Ascending aorta (tissue), 2 donors: ENCODE results near the gene PRSS12. TPM values are rescaled to one million over a fixed set of nuclear protein-coding genes. Genes with fewer than 3 reads are reported as not detected.

Experiments used
- DNase-seq, 2 donors: peaks; one replicate each; pipeline ENCODE4 v3.0.0-alpha.2; 2019; ENCODE audit warnings: low spot score in 2 of 2
- H3K27ac ChIP-seq, 2 donors: fragments of 200-600 bp; sonication (generic); one replicate each; pipeline ENCODE4 v1.5.1; 2016 to 2017; ENCODE audit warnings: mild to moderate bottlenecking in 1 of 2
- H3K27me3 ChIP-seq: fragments of 200-600 bp; sonication (generic); one replicate; pipeline ENCODE4 v1.5.1; 2017
- H3K36me3 ChIP-seq, 2 donors: fragments of 200-600 bp; sonication (generic); one replicate each; pipeline ENCODE4 v1.5.1; 2016
- H3K4me1 ChIP-seq, 2 donors: fragments of 200-600 bp; sonication (generic); one replicate each; pipeline ENCODE4 v1.5.1; 2016 to 2017; ENCODE audit warnings: mild to moderate bottlenecking in 1 of 2
- H3K4me3 ChIP-seq, 2 donors: fragments of 200-600 bp; sonication (generic); one replicate each; pipeline ENCODE4 v1.5.1; 2016 to 2017; ENCODE audit warnings: mild to moderate bottlenecking in 1 of 2
- H3K9me3 ChIP-seq, 2 donors: fragments of 200-600 bp; sonication (generic); one replicate each; pipeline ENCODE4 v1.5.1; 2016
- intact Hi-C: fragments of 100-400 bp; cut with DNase I; formaldehyde crosslinking; loops from one replicate; pipeline ENCODE4 v1.15.1; 2023
- total RNA-seq: library from RNA; depleted of rRNA; stranded (reverse); fragments of >200 nt; gene quantifications from one replicate; pipeline ENCODE4 v1.1.0, GENCODE V29; 2016
- TF ChIP-seq, protein P1 (sequence below), 3 experiments: fragments of 200-600 bp in 2 of 3; fragments of 450-650 bp in 1 of 3; sonication (generic) in 2 of 3; IDR thresholded peaks; one replicate each; pipeline ENCODE4 v1.5.1; 2016 to 2019; ENCODE audit warnings: antibody characterized with exemption in 3 of 3, mild to moderate bottlenecking in 1 of 3, moderate library complexity in 1 of 3

Gene PRSS12
- total RNA-seq, 1 donor from 2014 or later, result not detected

DNA sequence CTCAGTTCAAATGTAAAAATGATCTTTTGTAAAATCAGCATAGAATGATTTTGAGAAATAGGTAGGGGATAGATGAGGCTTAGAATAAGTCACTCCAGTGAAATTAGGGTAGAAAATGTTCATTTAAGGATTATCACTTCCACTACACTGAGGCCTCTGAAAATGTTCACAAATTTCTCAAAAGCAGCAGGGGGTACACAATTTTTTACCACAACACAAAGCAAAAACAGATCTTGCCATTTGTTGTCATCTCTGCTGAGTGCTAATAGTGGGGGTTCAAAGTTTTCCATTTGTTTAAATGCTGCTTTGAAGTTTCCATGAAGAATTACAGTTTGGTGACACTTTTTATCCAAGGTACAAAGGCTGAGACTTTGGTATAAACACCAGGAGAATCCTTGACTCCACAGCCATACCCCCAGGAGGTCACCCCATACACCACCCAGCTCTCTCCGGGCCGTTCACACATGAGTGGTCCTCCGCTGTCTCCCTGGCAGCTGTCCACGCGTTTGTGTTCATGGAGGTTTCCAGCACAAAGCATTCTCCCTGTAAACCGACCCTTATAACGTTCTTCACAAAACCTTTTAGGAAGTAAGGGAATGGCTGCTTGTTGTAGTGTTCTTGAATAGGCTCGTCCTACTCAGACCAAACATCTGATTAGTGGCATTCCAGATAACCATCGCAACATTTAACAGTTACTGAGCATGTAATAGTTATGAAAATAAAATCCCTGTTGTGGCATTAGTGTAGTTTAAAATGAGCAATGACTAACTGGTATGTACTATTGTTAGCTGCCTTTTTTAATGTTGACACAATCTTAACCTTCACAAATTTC lies 71.0 kb downstream of the PRSS12 start:
- no peak overlapping the region for H3K4me3 ChIP-seq
- H3K4me1 ChIP-seq, result peaks cover 0 to 6% of the 10 kb centered on the region in 2 donors
- TF ChIP-seq, protein P1, sequence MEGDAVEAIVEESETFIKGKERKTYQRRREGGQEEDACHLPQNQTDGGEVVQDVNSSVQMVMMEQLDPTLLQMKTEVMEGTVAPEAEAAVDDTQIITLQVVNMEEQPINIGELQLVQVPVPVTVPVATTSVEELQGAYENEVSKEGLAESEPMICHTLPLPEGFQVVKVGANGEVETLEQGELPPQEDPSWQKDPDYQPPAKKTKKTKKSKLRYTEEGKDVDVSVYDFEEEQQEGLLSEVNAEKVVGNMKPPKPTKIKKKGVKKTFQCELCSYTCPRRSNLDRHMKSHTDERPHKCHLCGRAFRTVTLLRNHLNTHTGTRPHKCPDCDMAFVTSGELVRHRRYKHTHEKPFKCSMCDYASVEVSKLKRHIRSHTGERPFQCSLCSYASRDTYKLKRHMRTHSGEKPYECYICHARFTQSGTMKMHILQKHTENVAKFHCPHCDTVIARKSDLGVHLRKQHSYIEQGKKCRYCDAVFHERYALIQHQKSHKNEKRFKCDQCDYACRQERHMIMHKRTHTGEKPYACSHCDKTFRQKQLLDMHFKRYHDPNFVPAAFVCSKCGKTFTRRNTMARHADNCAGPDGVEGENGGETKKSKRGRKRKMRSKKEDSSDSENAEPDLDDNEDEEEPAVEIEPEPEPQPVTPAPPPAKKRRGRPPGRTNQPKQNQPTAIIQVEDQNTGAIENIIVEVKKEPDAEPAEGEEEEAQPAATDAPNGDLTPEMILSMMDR (IDR thresholded peaks at IDR 0.05), result no peak
- no peak for DNase-seq
- no peaks in the 10 kb centered on the region for H3K36me3 ChIP-seq
- intact Hi-C loops, result no loop called here
- H3K27ac ChIP-seq, result no peak overlapping the region
- no peaks in the 10 kb centered on the region for H3K27me3 ChIP-seq
- no peaks in the 10 kb centered on the region for H3K9me3 ChIP-seq

GRCh38 chr4:118280501-118281218 lies 72.1 kb downstream of the PRSS12 start:
- H3K4me3 ChIP-seq, result no peak overlapping the region
- no peak overlapping the region for H3K27ac ChIP-seq
- H3K27me3 ChIP-seq, result no peaks in the 10 kb centered on the region
- H3K4me1 ChIP-seq, result peaks cover 0 to 6% of the 10 kb centered on the region in 2 donors
- H3K9me3 ChIP-seq, result no peaks in the 10 kb centered on the region
- no peak for DNase-seq
- intact Hi-C loops, result no loop called here
- TF ChIP-seq, protein P1 (IDR thresholded peaks at IDR 0.05), result peak in 2 of 3 experiments; percentile 28 to 44
- no peaks in the 10 kb centered on the region for H3K36me3 ChIP-seq

DNA sequence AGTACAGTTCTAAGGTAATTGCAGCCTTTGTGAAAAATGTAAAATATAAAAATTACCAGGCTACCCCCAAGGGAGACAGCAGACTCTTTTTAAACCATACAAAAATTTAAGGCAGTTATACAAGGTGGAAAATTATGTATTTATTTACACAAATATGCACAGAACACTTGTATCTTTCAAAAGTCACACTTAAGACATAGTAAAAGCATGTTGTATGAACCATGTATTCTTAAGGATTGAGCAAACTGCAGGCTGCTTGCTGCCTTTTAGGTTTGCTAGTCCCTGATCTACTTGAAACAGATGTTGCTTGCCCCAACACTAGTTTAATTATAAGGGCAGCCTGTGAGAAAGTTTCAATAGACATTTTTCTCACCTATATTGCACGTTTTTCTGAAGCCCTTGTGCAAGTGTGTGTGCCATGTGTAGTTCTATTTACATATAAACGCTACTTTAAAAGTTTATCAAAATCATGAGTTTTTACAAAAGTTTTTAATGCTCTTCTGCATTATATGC lies 72.8 kb downstream of the PRSS12 start:
- no peaks in the 10 kb centered on the region for H3K9me3 ChIP-seq
- no peak for DNase-seq
- intact Hi-C loops, result loop anchor here (2.0 kb wide), 2 partner anchors 311 to 405 kb away; partner anchors contain the start of gene METTL14
- H3K36me3 ChIP-seq, result no peaks in the 10 kb centered on the region
- H3K27ac ChIP-seq, result peak overlapping the region in 1 of 2 donors; percentile 92
- no peaks in the 10 kb centered on the region for H3K27me3 ChIP-seq
- H3K4me1 ChIP-seq, result peaks cover 0 to 6% of the 10 kb centered on the region in 2 donors
- TF ChIP-seq, protein P1 (IDR thresholded peaks at IDR 0.05), result no peak
- H3K4me3 ChIP-seq, result peak overlapping the region; percentile 84 to 87

- DNase-seq, result no peak
- H3K27me3 ChIP-seq, result no peaks in the 10 kb centered on the region
- H3K4me3 ChIP-seq, result peak overlapping the region; percentile 84 to 87
- peaks cover 0 to 6% of the 10 kb centered on the region in 2 donors for H3K4me1 ChIP-seq
- no peaks in the 10 kb centered on the region for H3K36me3 ChIP-seq
- peak overlapping the region; percentile 92 to 94 for H3K27ac ChIP-seq
- intact Hi-C loops, result loop anchor here (2.0 kb wide), 2 partner anchors 311 to 405 kb away; partner anchors contain the start of gene METTL14
- no peaks in the 10 kb centered on the region for H3K9me3 ChIP-seq
- TF ChIP-seq, protein P1 (IDR thresholded peaks at IDR 0.05), result no peak
Measured at GRCh38 chr4:118279328-118279727, 73.5 kb downstream of the PRSS12 start.

- H3K4me1 ChIP-seq, result peaks cover 0 to 6% of the 10 kb centered on the region in 2 donors
- H3K4me3 ChIP-seq, result peak overlapping the region; percentile 84 to 87
- H3K27ac ChIP-seq, result peak overlapping the region; percentile 92 to 94
- TF ChIP-seq, protein P1 (IDR thresholded peaks at IDR 0.05), result no peak
- no peaks in the 10 kb centered on the region for H3K27me3 ChIP-seq
- peak; percentile 88 to 97 for DNase-seq
- H3K9me3 ChIP-seq, result no peaks in the 10 kb centered on the region
- intact Hi-C loops, result loop anchor here (2.0 kb wide), 2 partner anchors 312 to 406 kb away; partner anchors contain the start of gene METTL14
- no peaks in the 10 kb centered on the region for H3K36me3 ChIP-seq
Measured at GRCh38 chr4:118278473-118279274, 74.1 kb downstream of the PRSS12 start.
